ENCODE data around the gene ROCK2. TPM values are rescaled to one million over a fixed set of nuclear protein-coding genes. Genes with fewer than 3 reads are reported as not detected.
"Not testable (repeated sequence)": the region's sequence is repeated elsewhere in the genome, so short reads cannot be mapped to it uniquely, and the experiment has no call there.

ROCK2 gene
- total RNA-seq, 1 experiment from 2014 or later, result 49.4 TPM

DNA sequence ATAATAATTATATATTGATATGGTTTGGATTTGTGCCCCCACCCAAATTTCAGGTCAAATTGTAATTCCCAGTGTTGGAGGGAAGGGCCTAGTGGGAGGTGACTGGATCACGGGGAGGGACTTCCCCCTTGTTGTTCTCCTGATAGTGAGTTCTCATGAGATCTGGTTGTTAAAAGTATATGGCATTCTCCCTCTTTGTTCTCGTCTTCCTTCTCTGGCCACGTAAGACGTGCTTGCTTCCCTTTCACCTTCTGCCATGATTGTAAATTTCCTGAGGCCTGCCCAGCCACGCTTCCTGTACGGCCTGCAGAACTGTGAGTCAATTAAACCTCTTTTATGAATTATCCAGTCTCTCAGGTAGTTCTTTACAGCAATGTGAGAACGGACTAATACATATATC lies 88.3 kb downstream of the ROCK2 start:
- Histone ChIP-seq H3K27ac (ENCODE audit: low read depth, low read length, poor library complexity, severe bottlenecking) (no peak overlapping the region), H3K4me1 (ENCODE audit: insufficient read depth, low read length, poor library complexity, severe bottlenecking) (no peaks in the 10 kb centered on the region), H3K9me3 (ENCODE audit: low read depth, low read length, poor library complexity, severe bottlenecking) (no peaks in the 10 kb centered on the region), H3K4me3 (ENCODE audit: low read depth, low read length, poor library complexity, severe bottlenecking) (no peak overlapping the region), H3K36me3 (ENCODE audit: insufficient read depth, low read length, poor library complexity, severe bottlenecking) (no peaks in the 10 kb centered on the region), H3K27me3 (replicated peaks; ENCODE audit: insufficient read depth, low read depth, low read length, poor library complexity) (no peaks in the 10 kb centered on the region)
- BruUV-seq (replicated peaks), result no TSS peak
- intact Hi-C loops (cut with micrococcal nuclease; ENCODE audit: unreplicated experiment), result no loop called here
- no peak for TF ChIP-seq EZH2 (IDR thresholded peaks at IDR 0.05; ENCODE audit: borderline replicate concordance, low read depth, low read length, poor library complexity, severe bottlenecking)
- TF ChIP-seq, protein P1, sequence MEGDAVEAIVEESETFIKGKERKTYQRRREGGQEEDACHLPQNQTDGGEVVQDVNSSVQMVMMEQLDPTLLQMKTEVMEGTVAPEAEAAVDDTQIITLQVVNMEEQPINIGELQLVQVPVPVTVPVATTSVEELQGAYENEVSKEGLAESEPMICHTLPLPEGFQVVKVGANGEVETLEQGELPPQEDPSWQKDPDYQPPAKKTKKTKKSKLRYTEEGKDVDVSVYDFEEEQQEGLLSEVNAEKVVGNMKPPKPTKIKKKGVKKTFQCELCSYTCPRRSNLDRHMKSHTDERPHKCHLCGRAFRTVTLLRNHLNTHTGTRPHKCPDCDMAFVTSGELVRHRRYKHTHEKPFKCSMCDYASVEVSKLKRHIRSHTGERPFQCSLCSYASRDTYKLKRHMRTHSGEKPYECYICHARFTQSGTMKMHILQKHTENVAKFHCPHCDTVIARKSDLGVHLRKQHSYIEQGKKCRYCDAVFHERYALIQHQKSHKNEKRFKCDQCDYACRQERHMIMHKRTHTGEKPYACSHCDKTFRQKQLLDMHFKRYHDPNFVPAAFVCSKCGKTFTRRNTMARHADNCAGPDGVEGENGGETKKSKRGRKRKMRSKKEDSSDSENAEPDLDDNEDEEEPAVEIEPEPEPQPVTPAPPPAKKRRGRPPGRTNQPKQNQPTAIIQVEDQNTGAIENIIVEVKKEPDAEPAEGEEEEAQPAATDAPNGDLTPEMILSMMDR (conservative IDR thresholded peaks at IDR 0.05; ENCODE audit: low read depth, low read length), result no peak
- DNase-seq (ENCODE audit: low spot score), result no peak
- CTCF ChIA-PET, result no interaction called here
- POLR2A ChIA-PET (ENCODE audit: low non-redundant PET), result no interaction called here

GRCh38 chr2:11254100-11254536 lies 90.3 kb downstream of the ROCK2 start:
- Histone ChIP-seq H3K36me3 (ENCODE audit: insufficient read depth, low read length, poor library complexity, severe bottlenecking) (no peaks in the 10 kb centered on the region), H3K9me3 (ENCODE audit: low read depth, low read length, poor library complexity, severe bottlenecking) (no peaks in the 10 kb centered on the region), H3K27ac (ENCODE audit: low read depth, low read length, poor library complexity, severe bottlenecking) (no peak overlapping the region), H3K4me1 (ENCODE audit: insufficient read depth, low read length, poor library complexity, severe bottlenecking) (no peaks in the 10 kb centered on the region), H3K4me3 (ENCODE audit: low read depth, low read length, poor library complexity, severe bottlenecking) (no peak overlapping the region), H3K27me3 (replicated peaks; ENCODE audit: insufficient read depth, low read depth, low read length, poor library complexity) (no peaks in the 10 kb centered on the region)
- TF ChIP-seq, protein P1 (conservative IDR thresholded peaks at IDR 0.05; ENCODE audit: low read depth, low read length), result no peak
- intact Hi-C loops (cut with micrococcal nuclease; ENCODE audit: unreplicated experiment), result no loop called here
- POLR2A ChIA-PET (ENCODE audit: low non-redundant PET), result no interaction called here
- BruUV-seq (replicated peaks), result no TSS peak
- CTCF ChIA-PET, result no interaction called here
- DNase-seq (ENCODE audit: low spot score), result no peak

DNA sequence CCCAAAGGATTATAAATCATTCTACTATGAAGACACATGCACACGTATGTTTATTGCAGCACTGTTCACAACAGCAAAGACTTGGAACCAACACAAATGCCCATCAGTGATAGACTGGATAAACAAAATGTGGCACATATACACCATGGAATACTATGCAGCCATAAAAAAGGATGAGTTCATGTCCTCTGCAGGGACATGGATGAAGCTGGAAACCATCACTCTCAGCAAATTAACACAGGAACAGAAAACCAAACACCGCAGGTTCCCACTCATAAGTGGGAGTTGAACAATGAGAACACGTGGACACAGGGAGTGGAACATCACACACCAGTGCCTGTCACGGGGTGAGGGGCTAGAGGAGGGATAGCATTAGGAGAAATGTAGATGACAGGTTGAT lies 92.0 kb downstream of the ROCK2 start:
- H3K27me3 ChIP-seq (replicated peaks; ENCODE audit: insufficient read depth, low read depth, low read length, poor library complexity); H3K27ac ChIP-seq (ENCODE audit: low read depth, low read length, poor library complexity, severe bottlenecking); BruUV-seq (replicated peaks); DNase-seq (ENCODE audit: low spot score); H3K36me3 ChIP-seq (ENCODE audit: insufficient read depth, low read length, poor library complexity, severe bottlenecking); POLR2A ChIA-PET (ENCODE audit: low non-redundant PET); H3K4me3 ChIP-seq (ENCODE audit: low read depth, low read length, poor library complexity, severe bottlenecking); CTCF ChIA-PET; H3K9me3 ChIP-seq (ENCODE audit: low read depth, low read length, poor library complexity, severe bottlenecking); H3K4me1 ChIP-seq (ENCODE audit: insufficient read depth, low read length, poor library complexity, severe bottlenecking); intact Hi-C loops (cut with micrococcal nuclease; ENCODE audit: unreplicated experiment): not testable (repeated sequence)

GRCh38 chr2:11250400-11251196 lies 93.8 kb downstream of the ROCK2 start:
- no peak overlapping the region for H3K4me3 ChIP-seq (ENCODE audit: low read depth, low read length, poor library complexity, severe bottlenecking)
- H3K9me3 ChIP-seq (ENCODE audit: low read depth, low read length, poor library complexity, severe bottlenecking), result no peaks in the 10 kb centered on the region
- POLR2A ChIA-PET (ENCODE audit: low non-redundant PET), result no interaction called here
- no peaks in the 10 kb centered on the region for H3K36me3 ChIP-seq (ENCODE audit: insufficient read depth, low read length, poor library complexity, severe bottlenecking)
- no peaks in the 10 kb centered on the region for H3K27me3 ChIP-seq (replicated peaks; ENCODE audit: insufficient read depth, low read depth, low read length, poor library complexity)
- no peaks in the 10 kb centered on the region for H3K4me1 ChIP-seq (ENCODE audit: insufficient read depth, low read length, poor library complexity, severe bottlenecking)
- H3K27ac ChIP-seq (ENCODE audit: low read depth, low read length, poor library complexity, severe bottlenecking), result no peak overlapping the region
- intact Hi-C loops (cut with micrococcal nuclease; ENCODE audit: unreplicated experiment), result no loop called here
- no peak for DNase-seq (ENCODE audit: low spot score)
- TF ChIP-seq, protein P1 (conservative IDR thresholded peaks at IDR 0.05; ENCODE audit: low read depth, low read length), result no peak
- CTCF ChIA-PET, result no interaction called here
- BruUV-seq (replicated peaks), result no TSS peak

Data from A673 (cell line).